IPS-18a (cell line): ENCODE data around the gene ATXN1.

Source experiments
- H3K27ac ChIP-seq: one replicate; pipeline ENCODE4 v1.5.1; 2013; ENCODE audit warnings: low read length
- H3K27me3 ChIP-seq: one replicate; pipeline ENCODE4 v1.6.1; 2013; ENCODE audit warnings: mild to moderate bottlenecking, low read length; ENCODE audit not compliant: control insufficient read depth, insufficient read depth
- H3K36me3 ChIP-seq: one replicate; pipeline ENCODE4 v1.6.1; 2013; ENCODE audit warnings: low read depth, low read length; ENCODE audit not compliant: control insufficient read depth
- H3K4me1 ChIP-seq: one replicate; pipeline ENCODE4 v1.6.1; 2013; ENCODE audit warnings: low read depth, low read length; ENCODE audit not compliant: control insufficient read depth
- H3K4me3 ChIP-seq: one replicate; pipeline ENCODE4 v1.5.1; 2013; ENCODE audit warnings: low read length
- H3K9ac ChIP-seq: one replicate; pipeline ENCODE4 v1.6.1; 2013; ENCODE audit warnings: mild to moderate bottlenecking, low read length, moderate library complexity
- H3K9me3 ChIP-seq: one replicate; pipeline ENCODE4 v1.6.1; 2013; ENCODE audit warnings: low read depth, low read length; ENCODE audit not compliant: control insufficient read depth

The ATXN1 gene

GRCh38 chr6:16498957-16499356 is 262.3 kb downstream of the ATXN1 start:
- H3K4me1 ChIP-seq: peaks cover 20% of the 10 kb centered on the region

DNA sequence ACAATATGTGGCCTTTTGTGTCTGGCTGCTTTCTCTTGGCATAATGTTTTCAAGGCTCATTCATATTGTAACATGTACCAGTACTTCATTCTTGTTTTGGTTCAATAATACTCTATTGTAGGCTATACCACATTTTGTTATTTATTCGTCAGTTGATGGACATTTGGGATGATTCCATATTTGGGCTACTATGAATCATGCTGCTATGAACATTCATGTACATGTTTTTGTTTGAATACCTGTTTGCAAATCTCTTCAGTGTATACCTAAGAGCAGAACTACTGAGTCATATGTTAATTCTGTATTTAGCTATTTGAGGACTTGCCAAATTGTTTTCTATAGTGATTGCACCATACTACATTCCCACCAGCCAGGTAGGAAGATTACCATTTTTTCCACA is 263.0 kb downstream of the ATXN1 start:
- no peak overlapping the region for H3K4me3 ChIP-seq
- no peaks in the 10 kb centered on the region for H3K27me3 ChIP-seq
- H3K4me1 ChIP-seq: peaks cover 20% of the 10 kb centered on the region
- H3K27ac ChIP-seq: no peak overlapping the region
- no peak overlapping the region for H3K9ac ChIP-seq
- no peaks in the 10 kb centered on the region for H3K9me3 ChIP-seq
- H3K36me3 ChIP-seq: no peaks in the 10 kb centered on the region

More at GRCh38 chr6:16498957-16499356, 262.3 kb downstream of the ATXN1 start:
- Histone ChIP-seq H3K27ac (no peak overlapping the region), H3K36me3 (no peaks in the 10 kb centered on the region), H3K27me3 (no peaks in the 10 kb centered on the region), H3K9ac (no peak overlapping the region), H3K9me3 (no peaks in the 10 kb centered on the region), H3K4me3 (no peak overlapping the region)

- H3K9me3 ChIP-seq: no peaks in the 10 kb centered on the region
- no peaks in the 10 kb centered on the region for H3K27me3 ChIP-seq
- H3K4me3 ChIP-seq: no peak overlapping the region
- H3K9ac ChIP-seq: peak overlapping the region; percentile 33
- no peaks in the 10 kb centered on the region for H3K36me3 ChIP-seq
- H3K27ac ChIP-seq: peak overlapping the region; percentile 35
- H3K4me1 ChIP-seq: peaks cover 20% of the 10 kb centered on the region
Measured at GRCh38 chr6:16496991-16497801, 264.1 kb downstream of the ATXN1 start.

DNA sequence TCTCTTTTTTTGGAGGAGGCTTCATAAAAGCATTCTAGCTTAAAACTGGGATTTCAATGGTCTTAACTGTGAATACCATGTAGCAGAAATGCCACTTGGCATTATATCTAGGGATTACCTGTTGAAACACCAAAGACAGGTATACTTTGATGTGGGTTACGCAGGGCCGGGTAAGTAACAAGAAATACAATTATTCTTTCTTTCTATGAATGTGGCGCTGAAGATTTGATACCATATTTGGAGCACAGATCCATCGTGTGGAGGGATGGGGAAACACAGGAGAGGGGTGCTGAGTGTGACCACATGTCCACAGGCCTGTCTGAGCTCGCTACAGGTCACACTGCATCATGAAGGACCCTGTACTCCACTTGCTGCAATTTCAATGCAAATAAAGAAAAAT is 265.1 kb downstream of the ATXN1 start:
- Histone ChIP-seq H3K4me1 (peaks cover 20% of the 10 kb centered on the region), H3K9ac (no peak overlapping the region), H3K4me3 (no peak overlapping the region), H3K36me3 (no peaks in the 10 kb centered on the region), H3K27me3 (no peaks in the 10 kb centered on the region), H3K27ac (no peak overlapping the region), H3K9me3 (no peaks in the 10 kb centered on the region)

GRCh38 chr6:16494793-16495192 is 266.5 kb downstream of the ATXN1 start:
- no peak overlapping the region for H3K27ac ChIP-seq

DNA sequence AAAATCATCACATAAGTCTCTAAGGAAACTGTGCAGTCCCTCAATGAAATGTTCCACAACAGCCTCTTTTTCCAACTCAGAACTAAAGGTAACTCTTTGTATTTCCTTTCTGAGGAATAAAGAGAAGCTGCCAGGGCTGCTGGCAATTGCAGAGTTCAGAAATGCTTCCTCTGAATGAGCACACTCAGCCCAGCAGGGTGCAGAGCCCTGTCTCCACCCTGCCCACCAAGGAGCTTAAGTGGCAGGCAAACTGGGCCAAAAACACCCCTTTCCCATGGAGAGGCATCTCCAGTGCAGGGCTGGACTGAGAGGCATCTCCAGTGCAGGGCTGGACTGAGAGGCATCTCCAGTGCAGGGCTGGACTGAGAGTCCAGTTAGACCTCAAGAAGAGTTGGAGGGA is 267.5 kb downstream of the ATXN1 start:
- no peak overlapping the region for H3K4me3 ChIP-seq
- H3K27ac ChIP-seq: no peak overlapping the region
- peaks cover 20% of the 10 kb centered on the region for H3K4me1 ChIP-seq

More at GRCh38 chr6:16494793-16495192, 266.5 kb downstream of the ATXN1 start:
- Histone ChIP-seq H3K9me3 (no peaks in the 10 kb centered on the region), H3K36me3 (no peaks in the 10 kb centered on the region), H3K27me3 (no peaks in the 10 kb centered on the region), H3K4me1 (peaks cover 20% of the 10 kb centered on the region), H3K9ac (no peak overlapping the region), H3K4me3 (no peak overlapping the region)

GRCh38 chr6:16493112-16493511 is 268.1 kb downstream of the ATXN1 start:
- Histone ChIP-seq H3K36me3 (no peaks in the 10 kb centered on the region), H3K27me3 (no peaks in the 10 kb centered on the region), H3K9me3 (no peaks in the 10 kb centered on the region), H3K4me1 (peaks cover 20% of the 10 kb centered on the region), H3K4me3 (no peak overlapping the region), H3K27ac (no peak overlapping the region), H3K9ac (no peak overlapping the region)

More for the DNA sequence above, 267.5 kb downstream of the ATXN1 start:
- no peak overlapping the region for H3K9ac ChIP-seq
- no peaks in the 10 kb centered on the region for H3K36me3 ChIP-seq
- H3K9me3 ChIP-seq: no peaks in the 10 kb centered on the region
- H3K27me3 ChIP-seq: no peaks in the 10 kb centered on the region

- no peak overlapping the region for H3K9ac ChIP-seq
- peaks cover 9% of the 10 kb centered on the region for H3K4me1 ChIP-seq
- no peaks in the 10 kb centered on the region for H3K36me3 ChIP-seq
- H3K9me3 ChIP-seq: no peaks in the 10 kb centered on the region
- H3K27ac ChIP-seq: no peak overlapping the region
- no peaks in the 10 kb centered on the region for H3K27me3 ChIP-seq
- no peak overlapping the region for H3K4me3 ChIP-seq
Measured at GRCh38 chr6:16491666-16492313, 269.5 kb downstream of the ATXN1 start.

DNA sequence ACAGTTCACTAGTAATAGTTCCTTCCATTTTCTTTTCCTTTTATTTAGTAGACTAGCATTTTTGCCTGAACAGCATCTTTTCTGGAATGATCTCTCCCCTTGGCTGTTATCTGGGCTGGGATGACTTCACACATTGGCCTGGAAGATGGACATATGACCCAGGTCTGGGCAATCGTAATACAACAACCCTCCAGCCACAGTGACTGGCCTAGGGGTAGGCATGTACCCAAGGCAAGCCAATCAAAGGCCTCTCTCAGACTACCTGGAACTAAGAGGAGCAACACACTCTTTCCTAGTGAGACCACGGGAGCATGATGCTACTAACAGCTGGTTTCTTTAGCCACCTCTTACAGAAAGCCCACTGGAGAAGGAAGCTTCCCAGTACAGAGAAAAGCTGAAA is 270.6 kb downstream of the ATXN1 start:
- H3K4me3 ChIP-seq: no peak overlapping the region
- H3K27ac ChIP-seq: no peak overlapping the region
- no peaks in the 10 kb centered on the region for H3K36me3 ChIP-seq
- no peak overlapping the region for H3K9ac ChIP-seq
- H3K27me3 ChIP-seq: no peaks in the 10 kb centered on the region
- no peaks in the 10 kb centered on the region for H3K9me3 ChIP-seq
- no peaks in the 10 kb centered on the region for H3K4me1 ChIP-seq

- H3K4me1 ChIP-seq: no peaks in the 10 kb centered on the region
- H3K27me3 ChIP-seq: no peaks in the 10 kb centered on the region
- H3K36me3 ChIP-seq: no peaks in the 10 kb centered on the region
- no peak overlapping the region for H3K27ac ChIP-seq
- no peaks in the 10 kb centered on the region for H3K9me3 ChIP-seq
- no peak overlapping the region for H3K9ac ChIP-seq
- H3K4me3 ChIP-seq: no peak overlapping the region
Measured at GRCh38 chr6:16488813-16489212, 272.4 kb downstream of the ATXN1 start.

GRCh38 chr6:16487996-16488674 is 273.1 kb downstream of the ATXN1 start:
- peaks cover 6% of the 10 kb centered on the region for H3K4me1 ChIP-seq
- H3K4me3 ChIP-seq: no peak overlapping the region
- no peak overlapping the region for H3K9ac ChIP-seq
- no peaks in the 10 kb centered on the region for H3K9me3 ChIP-seq
- no peak overlapping the region for H3K27ac ChIP-seq
- H3K36me3 ChIP-seq: no peaks in the 10 kb centered on the region
- H3K27me3 ChIP-seq: no peaks in the 10 kb centered on the region
